ELF-1 (cell line): ENCODE data around the gene CSTF1.

Source experiments
- DNase-seq: peaks from one replicate; pipeline ENCODE4 v3.0.0-alpha.2; 2016; ENCODE audit warnings: low read depth, low spot score

CSTF1 gene

GRCh38 chr20:56392132-56392880 is at the start of gene CSTF1, which contains the start of gene AURKA:
Gene CSTF1, plus strand, starts transcription at chr20:56392645. Its CDS starts 2,908 bp downstream, at chr20:56395553.
Gene AURKA, minus strand, starts transcription at chr20:56392215. Its CDS starts 4,018 bp downstream, at chr20:56388197.
- DNase-seq: peak; percentile 100

GRCh38 chr20:56342783-56343182 is 49.7 kb upstream of the CSTF1 start:
- no peak for DNase-seq

DNA sequence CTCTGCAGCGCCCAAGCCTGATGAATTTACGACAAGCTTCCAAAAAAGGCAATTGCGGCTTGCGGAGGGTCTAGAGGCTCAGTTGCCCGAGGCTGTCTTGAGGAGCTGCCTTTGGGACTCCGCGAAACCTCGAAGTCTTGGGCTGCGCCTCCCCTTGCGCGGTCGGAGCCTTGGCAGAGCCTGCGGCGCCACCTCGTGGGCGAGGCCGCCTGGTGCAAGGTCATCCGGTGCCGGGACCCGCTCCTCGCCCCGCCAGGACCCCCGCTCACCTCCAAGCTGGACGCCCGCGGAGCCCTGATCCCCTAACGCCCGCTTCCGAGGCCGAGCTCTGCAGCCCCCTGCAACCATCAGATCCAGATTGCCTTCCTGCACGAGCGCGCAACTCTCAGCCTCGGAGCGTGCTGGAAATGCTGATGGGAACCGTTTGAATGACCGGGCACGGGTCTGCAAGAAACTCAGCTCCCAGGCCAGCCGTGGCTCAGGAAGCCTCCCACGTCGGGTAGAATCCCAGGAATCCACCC is 48.5 kb upstream of the CSTF1 start:
- DNase-seq: peak; percentile 91

- no peak for DNase-seq
These were observed 46.5 kb upstream of the CSTF1 start for GRCh38 chr20:56345911-56346310.

DNA sequence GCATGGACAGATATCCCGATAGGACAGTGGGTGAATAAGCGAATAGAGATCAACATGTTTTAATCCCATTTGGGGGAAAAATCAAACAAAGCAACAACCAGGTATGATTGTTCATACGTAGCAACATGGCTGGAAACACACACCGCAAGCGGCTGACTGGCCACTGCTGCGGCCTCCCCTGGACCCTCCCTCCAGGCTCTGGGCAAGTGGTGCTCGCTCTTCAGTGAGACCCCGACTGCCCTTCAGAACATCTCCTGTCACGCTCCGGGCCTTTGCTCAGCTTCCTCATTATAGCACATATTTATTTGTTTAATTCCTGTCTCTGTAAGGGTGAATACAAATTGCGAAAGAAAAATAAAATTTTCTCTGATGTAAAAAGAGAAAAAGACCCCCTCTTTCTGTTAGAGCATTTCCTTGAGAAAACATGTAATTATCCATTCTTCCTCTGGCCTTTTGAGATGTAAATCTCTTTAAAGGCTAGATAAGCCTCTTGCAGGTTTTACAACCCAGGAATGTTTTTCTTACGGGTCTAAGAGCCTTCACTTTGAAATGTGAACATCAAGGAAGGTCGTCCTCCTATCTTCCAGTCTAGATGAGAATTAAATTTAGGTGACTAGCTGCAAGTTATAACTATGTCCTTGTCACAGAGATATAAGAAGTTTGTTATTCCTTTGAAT is 44.7 kb upstream of the CSTF1 start:
- DNase-seq: peak; percentile 65

DNA sequence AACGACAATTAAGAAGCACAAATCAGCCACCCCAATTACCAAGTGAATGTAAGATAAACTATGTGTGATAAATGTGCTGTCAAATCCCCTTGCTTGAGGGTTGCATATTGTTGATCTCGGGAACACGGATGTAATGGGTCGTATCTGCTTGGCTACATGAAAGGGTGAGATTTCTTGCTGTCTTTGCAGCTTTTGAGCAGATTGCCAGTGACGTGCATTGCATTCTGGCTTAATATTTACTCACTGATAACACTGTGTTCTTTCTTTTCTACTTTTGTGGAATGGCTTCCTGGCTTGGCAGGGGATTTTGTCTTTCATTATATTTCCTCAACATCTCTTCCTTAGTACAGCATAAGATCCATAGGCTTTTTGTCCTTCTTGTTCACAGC is 44.1 kb upstream of the CSTF1 start:
- no peak for DNase-seq

GRCh38 chr20:56348746-56349145 is 43.7 kb upstream of the CSTF1 start:
- no peak for DNase-seq

DNA sequence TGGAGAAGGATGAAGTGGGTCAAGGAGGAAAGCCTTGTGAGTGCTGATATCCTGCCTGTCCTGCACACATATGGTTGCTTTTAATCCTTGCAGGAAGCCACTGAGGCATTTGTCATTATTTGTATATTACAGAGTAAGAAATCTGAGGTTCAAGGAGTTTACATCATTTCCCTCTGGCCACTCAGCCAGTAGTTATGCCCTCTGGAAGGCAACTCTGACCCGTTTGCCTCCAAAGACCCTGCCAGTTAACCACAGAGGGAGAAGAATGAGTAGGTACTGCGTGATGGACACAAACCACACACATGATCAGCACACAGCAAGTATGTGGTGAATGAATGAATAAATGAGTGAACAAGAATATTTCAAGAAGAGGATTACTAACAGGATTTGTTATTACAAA is 41.6 kb upstream of the CSTF1 start:
- DNase-seq: no peak

DNA sequence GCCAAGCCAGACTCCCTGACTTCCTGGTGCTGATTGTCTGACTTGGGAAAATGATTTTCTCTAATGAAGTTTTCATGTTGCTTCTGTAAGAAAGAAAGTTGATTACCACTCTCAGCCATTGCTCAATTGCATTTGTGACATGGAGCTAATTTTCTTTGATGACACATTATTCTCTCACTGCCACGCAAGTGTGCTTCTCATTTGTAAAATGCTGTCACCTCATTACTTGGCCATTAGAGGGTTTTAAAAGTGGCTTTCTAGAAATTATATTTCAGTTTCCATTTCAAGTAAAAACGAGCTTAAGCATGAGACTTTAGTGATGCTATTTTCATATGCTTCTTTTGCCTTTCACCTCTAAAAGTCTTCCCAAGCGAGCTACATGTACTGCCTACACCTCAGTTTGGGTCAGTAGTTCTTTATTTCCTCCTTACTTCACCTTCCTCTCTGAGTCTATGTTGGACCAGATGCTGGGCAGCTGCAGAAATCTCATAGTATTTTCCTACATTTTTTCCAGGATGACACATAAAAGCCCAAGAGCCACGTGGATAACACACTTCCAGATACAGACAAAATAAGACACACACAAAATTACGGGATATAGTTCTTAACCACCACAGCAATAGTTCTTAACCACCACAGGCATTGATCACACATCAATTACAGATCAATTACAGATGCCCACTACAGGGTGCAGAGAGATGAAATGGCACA is 39.9 kb upstream of the CSTF1 start:
- DNase-seq: no peak

- no peak for DNase-seq
These were observed 39.1 kb upstream of the CSTF1 start for GRCh38 chr20:56353356-56353755.

GRCh38 chr20:56358070-56358469 is 34.4 kb upstream of the CSTF1 start:
- no peak for DNase-seq

GRCh38 chr20:56358600-56359211 is 33.7 kb upstream of the CSTF1 start, which contains the start of gene FAM210B:
Gene FAM210B, plus strand, starts transcription at chr20:56358974. Its CDS starts 32 bp downstream, at chr20:56359006.
- peak; percentile 95 for DNase-seq

DNA sequence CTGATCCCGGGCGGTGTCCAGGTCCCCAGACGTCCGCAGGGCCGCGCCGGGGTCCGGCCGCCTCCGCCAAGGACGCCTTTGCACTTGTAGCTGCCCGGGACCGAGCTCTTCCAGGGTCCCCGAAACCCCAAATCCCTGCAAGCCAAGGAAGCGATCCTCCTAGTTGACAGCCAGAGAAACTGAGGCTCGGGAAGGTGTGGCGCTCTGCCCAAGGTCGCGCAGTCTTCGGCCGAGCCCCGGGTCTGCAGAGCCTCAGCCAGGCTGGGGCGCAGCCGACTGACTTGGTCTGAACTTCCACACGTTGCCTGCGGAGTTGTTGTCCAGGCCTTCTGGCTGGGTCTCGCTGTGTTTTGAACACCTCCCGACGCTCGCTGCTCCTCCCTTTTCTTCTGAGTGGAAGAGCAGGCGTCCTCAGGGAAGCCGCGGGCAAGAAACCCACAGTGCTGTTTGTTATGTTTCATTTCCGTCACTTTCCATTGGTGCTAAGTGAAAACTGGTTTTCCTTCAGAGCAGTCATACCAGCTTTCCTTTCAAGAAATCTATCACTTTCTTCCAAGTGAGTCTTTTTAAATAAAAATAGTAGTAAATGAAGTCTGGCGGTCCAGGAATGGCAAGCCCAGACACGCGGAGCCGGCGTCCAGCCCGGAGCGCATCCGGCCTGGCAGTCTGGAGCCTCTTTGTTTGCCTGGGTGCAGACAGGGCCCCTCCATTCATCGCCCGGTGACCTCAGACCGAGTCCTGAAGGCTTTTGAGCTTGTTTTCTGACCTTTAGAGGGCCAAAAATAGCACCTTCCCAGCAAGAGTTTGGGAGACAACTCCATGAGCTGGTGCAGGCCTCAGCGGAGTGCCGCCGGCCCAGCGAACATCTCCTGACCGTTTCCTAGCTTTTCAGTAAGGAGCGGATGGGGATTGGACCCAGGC is 33.0 kb upstream of the CSTF1 start:
- peak; percentile 85 for DNase-seq

GRCh38 chr20:56360133-56360907 is 32.1 kb upstream of the CSTF1 start:
- DNase-seq: no peak

- peak; percentile 42 for DNase-seq
These were observed 31.6 kb upstream of the CSTF1 start for GRCh38 chr20:56360908-56361205.

DNA sequence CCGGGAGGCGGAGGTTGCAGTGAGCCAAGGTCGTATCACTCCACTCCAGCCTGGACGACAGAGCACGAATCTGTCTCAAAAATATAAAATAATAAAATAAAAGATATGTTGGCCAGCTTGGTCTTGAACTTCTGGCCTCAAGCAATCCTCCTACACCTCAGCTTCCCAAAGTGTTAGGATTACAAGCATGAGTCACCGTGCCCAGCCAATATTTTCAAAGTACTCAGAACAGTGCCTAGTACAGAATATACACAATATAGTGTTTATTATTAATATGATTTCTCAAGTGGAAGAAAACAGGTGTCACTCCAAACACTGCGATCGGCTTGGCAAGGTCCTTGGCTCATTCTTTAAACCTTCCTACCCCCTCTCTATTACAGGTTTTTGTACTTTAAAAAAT is 30.5 kb upstream of the CSTF1 start:
- DNase-seq: no peak

DNA sequence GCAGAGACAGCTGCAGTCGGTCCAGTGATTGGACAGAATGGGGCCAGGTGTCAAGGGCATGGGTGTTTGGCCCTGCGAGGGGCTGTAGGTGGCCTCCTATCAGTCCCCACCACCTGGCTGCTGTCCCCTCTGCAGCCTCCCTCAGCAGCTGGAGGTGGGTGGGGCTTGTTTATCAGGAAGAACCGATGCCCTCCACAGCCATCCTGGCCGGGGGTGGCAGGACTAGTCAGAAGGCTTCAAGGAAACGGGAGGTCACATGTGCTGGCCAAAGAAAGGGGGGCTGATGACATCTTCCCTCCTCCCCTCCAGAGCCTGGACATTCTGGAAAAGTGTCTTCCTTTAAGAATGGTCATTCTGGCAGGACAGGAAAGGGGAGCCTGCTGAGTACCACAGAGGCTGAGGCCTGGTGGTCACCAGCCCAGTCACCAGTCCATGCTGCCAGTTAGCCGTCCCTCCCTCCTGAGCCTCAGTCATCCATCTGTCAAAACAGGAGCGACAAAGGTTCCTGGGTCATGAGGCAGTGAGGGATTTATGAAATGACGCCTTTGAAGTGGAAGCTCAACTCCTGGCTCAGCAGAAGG is 29.5 kb upstream of the CSTF1 start:
- DNase-seq: no peak

DNA sequence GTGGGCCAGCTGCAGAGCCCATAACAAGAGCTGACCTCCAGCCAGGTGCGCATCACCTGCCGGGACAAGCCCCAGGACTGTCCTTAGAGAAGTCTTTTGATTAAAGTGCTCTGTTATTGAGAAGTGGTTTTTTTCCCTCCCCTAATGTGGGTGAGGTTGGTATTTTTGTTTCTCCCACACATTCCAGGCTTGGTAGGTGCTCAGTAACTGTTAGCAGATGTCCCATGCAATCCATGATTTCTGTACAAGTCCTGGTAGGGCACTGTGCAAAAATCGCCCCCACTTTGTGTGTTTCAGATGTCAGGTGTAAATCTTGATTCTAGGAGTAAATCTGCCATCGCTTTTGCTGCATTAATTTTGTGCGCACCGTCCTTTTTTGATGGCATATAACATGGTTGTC is 29.0 kb upstream of the CSTF1 start:
- no peak for DNase-seq

- no peak for DNase-seq
These were observed 23.9 kb upstream of the CSTF1 start for GRCh38 chr20:56368351-56369134.
